ENCODE measurements around the gene WNK3.

- TF ChIP-seq, protein P1, sequence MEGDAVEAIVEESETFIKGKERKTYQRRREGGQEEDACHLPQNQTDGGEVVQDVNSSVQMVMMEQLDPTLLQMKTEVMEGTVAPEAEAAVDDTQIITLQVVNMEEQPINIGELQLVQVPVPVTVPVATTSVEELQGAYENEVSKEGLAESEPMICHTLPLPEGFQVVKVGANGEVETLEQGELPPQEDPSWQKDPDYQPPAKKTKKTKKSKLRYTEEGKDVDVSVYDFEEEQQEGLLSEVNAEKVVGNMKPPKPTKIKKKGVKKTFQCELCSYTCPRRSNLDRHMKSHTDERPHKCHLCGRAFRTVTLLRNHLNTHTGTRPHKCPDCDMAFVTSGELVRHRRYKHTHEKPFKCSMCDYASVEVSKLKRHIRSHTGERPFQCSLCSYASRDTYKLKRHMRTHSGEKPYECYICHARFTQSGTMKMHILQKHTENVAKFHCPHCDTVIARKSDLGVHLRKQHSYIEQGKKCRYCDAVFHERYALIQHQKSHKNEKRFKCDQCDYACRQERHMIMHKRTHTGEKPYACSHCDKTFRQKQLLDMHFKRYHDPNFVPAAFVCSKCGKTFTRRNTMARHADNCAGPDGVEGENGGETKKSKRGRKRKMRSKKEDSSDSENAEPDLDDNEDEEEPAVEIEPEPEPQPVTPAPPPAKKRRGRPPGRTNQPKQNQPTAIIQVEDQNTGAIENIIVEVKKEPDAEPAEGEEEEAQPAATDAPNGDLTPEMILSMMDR (IDR thresholded peaks at IDR 0.05): no peak
- no peak for TF ChIP-seq POLR2A (IDR thresholded peaks at IDR 0.05)
These were observed 5.2 kb downstream of the WNK3 start for GRCh38 chrX:54352677-54353076.
